ENCODE results near the gene ANKRD31.

- TF ChIP-seq EZH2 (IDR thresholded peaks at IDR 0.05; ENCODE audit: borderline replicate concordance, low read depth, low read length, poor library complexity, severe bottlenecking), result no peak
- TF ChIP-seq, protein P1, sequence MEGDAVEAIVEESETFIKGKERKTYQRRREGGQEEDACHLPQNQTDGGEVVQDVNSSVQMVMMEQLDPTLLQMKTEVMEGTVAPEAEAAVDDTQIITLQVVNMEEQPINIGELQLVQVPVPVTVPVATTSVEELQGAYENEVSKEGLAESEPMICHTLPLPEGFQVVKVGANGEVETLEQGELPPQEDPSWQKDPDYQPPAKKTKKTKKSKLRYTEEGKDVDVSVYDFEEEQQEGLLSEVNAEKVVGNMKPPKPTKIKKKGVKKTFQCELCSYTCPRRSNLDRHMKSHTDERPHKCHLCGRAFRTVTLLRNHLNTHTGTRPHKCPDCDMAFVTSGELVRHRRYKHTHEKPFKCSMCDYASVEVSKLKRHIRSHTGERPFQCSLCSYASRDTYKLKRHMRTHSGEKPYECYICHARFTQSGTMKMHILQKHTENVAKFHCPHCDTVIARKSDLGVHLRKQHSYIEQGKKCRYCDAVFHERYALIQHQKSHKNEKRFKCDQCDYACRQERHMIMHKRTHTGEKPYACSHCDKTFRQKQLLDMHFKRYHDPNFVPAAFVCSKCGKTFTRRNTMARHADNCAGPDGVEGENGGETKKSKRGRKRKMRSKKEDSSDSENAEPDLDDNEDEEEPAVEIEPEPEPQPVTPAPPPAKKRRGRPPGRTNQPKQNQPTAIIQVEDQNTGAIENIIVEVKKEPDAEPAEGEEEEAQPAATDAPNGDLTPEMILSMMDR (conservative IDR thresholded peaks at IDR 0.05; ENCODE audit: low read depth, low read length), result no peak
Observed at GRCh38 chr5:75037106-75037505, 199.6 kb downstream of the ANKRD31 start.

All from A673 (cell line).